IMR-90 (cell line): Measurements from ENCODE around the gene RAB40C. TPM values are rescaled to one million over a fixed set of nuclear protein-coding genes. Genes with fewer than 3 reads are reported as not detected.

Experiments
- ATAC-seq: fragments of 200-7000 bp; cut with Tn5 transposase; 2 replicates; pipeline ENCODE4 v1.9.1; 2020; ENCODE audit warnings: low read depth, mild to moderate bottlenecking, moderate library complexity
- BruUV-seq: library from RNA; stranded (reverse); fragments of 400-500 nt; replicated peaks from 2 replicates; lab custom pipeline; 2021; lab: Mats Ljungman, UMichigan
- CTCF ChIA-PET: fragments of 300-600 bp; formaldehyde crosslinking; extraction: SDS; loops from one replicate; lab custom pipeline; 2021; ENCODE audit warnings: antibody characterized with exemption; lab: Yijun Ruan, JAX
- POLR2A ChIA-PET: fragments of 300-600 bp; sonication (Branson Sonifier 250); formaldehyde crosslinking; loops from one replicate; lab custom pipeline; 2022; ENCODE audit warnings: antibody characterized with exemption; ENCODE audit not compliant: unreplicated experiment; lab: Charles Lee
- DNase-seq: peaks from one replicate; pipeline ENCODE4 v3.0.0; 2013
- H2AFZ ChIP-seq: replicated peaks from 2 replicates; pipeline ENCODE3; 2013; ENCODE audit warnings: low read length, mild to moderate bottlenecking; ENCODE audit not compliant: poor library complexity
- H2AK5ac ChIP-seq: 2 replicates; pipeline ENCODE4 v1.6.1; 2013; ENCODE audit warnings: low read depth, low read length, inconsistent platforms
- H2AK9ac ChIP-seq: replicated peaks from 2 replicates; pipeline ENCODE3; 2013; ENCODE audit warnings: mild to moderate bottlenecking, low read depth, low read length, moderate library complexity; ENCODE audit not compliant: poor library complexity
- H2BK120ac ChIP-seq: 2 replicates; pipeline ENCODE4 v1.6.1; 2013; ENCODE audit warnings: low read depth, low read length, inconsistent platforms
- H2BK15ac ChIP-seq: 3 replicates; pipeline ENCODE4 v1.6.1; 2013; ENCODE audit warnings: low read depth, low read length, inconsistent platforms
- H2BK20ac ChIP-seq: 2 replicates; pipeline ENCODE4 v1.6.1; 2013; ENCODE audit warnings: low read depth, mild to moderate bottlenecking, inconsistent platforms, low read length, moderate library complexity
- H2BK5ac ChIP-seq: 2 replicates; pipeline ENCODE4 v1.6.1; 2013; ENCODE audit warnings: mild to moderate bottlenecking, low read depth, low read length, inconsistent platforms; ENCODE audit not compliant: poor library complexity, severe bottlenecking
- H3K14ac ChIP-seq: replicated peaks from 2 replicates; pipeline ENCODE4 v1.6.1; 2013; ENCODE audit warnings: low read depth, low read length, inconsistent platforms
- H3K18ac ChIP-seq: 2 replicates; pipeline ENCODE4 v1.6.1; 2013; ENCODE audit warnings: low read depth, low read length, control low read depth
- H3K23ac ChIP-seq: 2 replicates; pipeline ENCODE4 v1.6.1; 2013; ENCODE audit warnings: low read depth, low read length, inconsistent platforms
- H3K27ac ChIP-seq: 2 replicates; pipeline ENCODE4 v1.5.1; 2013; ENCODE audit warnings: mild to moderate bottlenecking, control low read depth, low read length; ENCODE audit not compliant: insufficient read depth
- H3K27me3 ChIP-seq: 2 replicates; pipeline ENCODE4 v1.6.1; 2013; ENCODE audit warnings: low read length; ENCODE audit not compliant: control insufficient read depth, insufficient read depth
- H3K36me3 ChIP-seq: 2 replicates; pipeline ENCODE4 v1.6.1; 2013; ENCODE audit warnings: low read length, mixed read lengths; ENCODE audit not compliant: control insufficient read depth, insufficient read depth
- H3K4ac ChIP-seq: 2 replicates; pipeline ENCODE4 v1.6.1; 2013; ENCODE audit warnings: low read depth, low read length, inconsistent platforms
- H3K4me1 ChIP-seq: 2 replicates; pipeline ENCODE4 v1.6.1; 2013; ENCODE audit warnings: low read length, mixed read lengths; ENCODE audit not compliant: control insufficient read depth, insufficient read depth
- H3K4me2 ChIP-seq: 2 replicates; pipeline ENCODE4 v1.6.1; 2013; ENCODE audit warnings: low read depth, mild to moderate bottlenecking, control low read depth, low read length, moderate library complexity
- H3K4me3 ChIP-seq: 2 replicates; pipeline ENCODE4 v1.5.1; 2013; ENCODE audit warnings: low read depth, mild to moderate bottlenecking, control low read depth, low read length, moderate library complexity; ENCODE audit not compliant: insufficient read depth
- H3K56ac ChIP-seq: 2 replicates; pipeline ENCODE4 v1.6.1; 2013; ENCODE audit warnings: low read length, inconsistent platforms; ENCODE audit not compliant: insufficient read depth; ENCODE audit errors: extremely low read depth
- H3K79me1 ChIP-seq, 2 experiments: 2 replicates each; pipeline ENCODE4 v1.6.1; 2013; ENCODE audit warnings: low read length in 2 of 2, inconsistent platforms in 1 of 2, low read depth in 1 of 2
- H3K9ac ChIP-seq: 2 replicates; pipeline ENCODE4 v1.6.1; 2013; ENCODE audit warnings: low read depth, low read length, control low read depth
- H3K9me1 ChIP-seq: 2 replicates; pipeline ENCODE4 v1.6.1; 2013; ENCODE audit warnings: low read length, inconsistent platforms; ENCODE audit not compliant: insufficient read depth
- H3K9me3 ChIP-seq: 2 replicates; pipeline ENCODE4 v1.6.1; 2013; ENCODE audit warnings: low read length; ENCODE audit not compliant: control insufficient read depth, insufficient read depth
- H4K20me1 ChIP-seq: 2 replicates; pipeline ENCODE4 v1.6.1; 2013; ENCODE audit warnings: low read length, inconsistent platforms; ENCODE audit not compliant: insufficient read depth
- H4K5ac ChIP-seq: 2 replicates; pipeline ENCODE4 v1.6.1; 2013; ENCODE audit warnings: mild to moderate bottlenecking, low read depth, low read length, control low read depth
- H4K8ac ChIP-seq, 2 experiments: 2 replicates each; pipeline ENCODE4 v1.6.1; 2013; ENCODE audit warnings: low read depth in 2 of 2, low read length in 2 of 2, control low read depth in 1 of 2, inconsistent platforms in 1 of 2
- H4K91ac ChIP-seq: 2 replicates; pipeline ENCODE4 v1.6.1; 2013; ENCODE audit warnings: low read depth, low read length, inconsistent platforms; ENCODE audit not compliant: insufficient read depth
- BHLHE40 ChIP-seq: fragments of 150-350 bp; IDR thresholded peaks from 2 replicates; pipeline ENCODE4 v1.6.1; 2016; ENCODE audit warnings: mild to moderate bottlenecking, low read depth, low read length
- POLR2A ChIP-seq: IDR thresholded peaks from 2 replicates; pipeline ENCODE4 v1.6.1; 2012; ENCODE audit warnings: mild to moderate bottlenecking, low read depth, low read length
- RAD21 ChIP-seq: IDR thresholded peaks from 2 replicates; pipeline ENCODE4 v1.6.1; 2012; ENCODE audit warnings: low read length, improper control_type of control experiment
- RCOR1 ChIP-seq: IDR thresholded peaks from 2 replicates; pipeline ENCODE4 v1.6.1; 2012; ENCODE audit warnings: mild to moderate bottlenecking, low read length, improper control_type of control experiment; ENCODE audit not compliant: insufficient replicate concordance
- RFX5 ChIP-seq: IDR thresholded peaks from 2 replicates; pipeline ENCODE4 v1.8.0; 2012; ENCODE audit warnings: low read depth, mild to moderate bottlenecking, low read length, moderate library complexity
- SMC3 ChIP-seq: fragments of 150-350 bp; IDR thresholded peaks from 2 replicates; pipeline ENCODE4 v1.6.1; 2016; ENCODE audit warnings: low read depth, mild to moderate bottlenecking, antibody characterized with exemption, low read length, moderate library complexity
- WGBS, 2 experiments: methylation state at CpG; one replicate each; pipeline versions ENCODE4 v1.1.5 to v1.1.7; 2013; ENCODE audit warnings: missing lambda C conversion rate in 2 of 2; ENCODE audit not compliant: insufficient read length in 1 of 2; ENCODE audit errors: extremely low coverage in 2 of 2; 5-methylcytosine and 5-hydroxymethylcytosine counted together
- dilution Hi-C: fragments of 300-500 bp; cut with HindIII; formaldehyde crosslinking; loops from one replicate; pipeline ENCODE4 v1.14.3; 2018; ENCODE audit warnings: low sequenced_read_pairs; ENCODE audit not compliant: unreplicated experiment
- in situ Hi-C: fragments of 300-500 bp; cut with MboI; formaldehyde crosslinking; loops from 3 replicates; pipeline ENCODE4 v1.14.3; 2019; ENCODE audit warnings: low sequenced_read_pairs, inconsistent platforms, mixed read lengths
- intact Hi-C: fragments of 100-400 bp; cut with micrococcal nuclease; formaldehyde crosslinking; loops from 2 replicates; pipeline ENCODE4 v1.10.0; 2022
- polyA plus RNA-seq, 3 experiments: library from polyadenylated mRNA; depleted of rRNA; stranded (reverse); fragments of >200 nt; gene quantifications; 2 replicates each; pipeline ENCODE4 v1.2.3, GENCODE V29; 2012; ENCODE audit warnings: low replicate concordance in 1 of 3
- total RNA-seq: library from RNA; depleted of rRNA; stranded (reverse); fragments of >200 nt; gene quantifications from 2 replicates; pipeline ENCODE4 v1.2.3, GENCODE V29; 2012

RAB40C gene
- total and polyA plus RNA-seq, 2 of the 4 experiments (the other 2 are of a cell fraction) = 6.8 to 13.7 TPM

DNA sequence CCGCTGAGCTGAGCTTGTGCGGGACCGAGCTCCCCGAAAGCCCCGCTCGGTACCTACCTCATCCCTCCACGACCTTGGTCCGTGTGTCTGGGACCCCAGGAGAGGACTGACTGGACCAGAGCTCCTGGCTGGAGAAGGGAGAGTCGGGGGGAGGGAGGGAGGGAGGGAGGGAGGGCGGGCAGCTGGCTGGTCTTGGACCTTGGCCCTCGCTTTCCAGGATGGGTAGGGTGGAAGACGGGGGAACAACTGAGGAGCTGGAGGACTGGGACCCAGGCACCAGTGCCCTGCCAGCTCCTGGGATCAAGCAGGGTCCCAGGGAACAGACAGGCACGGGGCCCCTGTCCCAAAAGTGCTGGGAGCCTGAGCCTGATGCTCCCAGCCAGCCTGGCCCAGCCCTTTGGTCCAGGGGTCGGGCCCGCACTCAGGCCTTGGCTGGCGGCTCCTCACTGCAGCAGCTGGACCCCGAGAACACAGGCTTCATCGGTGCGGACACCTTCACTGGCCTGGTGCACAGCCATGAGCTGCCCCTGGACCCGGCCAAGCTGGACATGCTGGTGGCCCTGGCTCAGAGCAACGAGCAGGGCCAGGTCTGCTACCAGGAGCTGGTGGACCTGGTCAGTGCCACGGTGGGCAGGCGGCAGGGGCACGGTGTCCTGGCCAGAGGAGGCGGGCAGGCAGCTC is 86.2 kb downstream of the RAB40C start:
- Histone ChIP-seq H4K5ac (0 out of 2 replicates have a peak overlapping the region, but pooled peaks have one; percentile 11), H3K23ac (no peak overlapping the region), H2BK120ac (no peak overlapping the region), H3K9me3 (no peaks in the 10 kb centered on the region), H3K27ac (no peak overlapping the region), H2BK20ac (no peak overlapping the region), H3K27me3 (no peaks in the 10 kb centered on the region), H4K91ac (no peak overlapping the region), H3K4me1 (peaks cover 10% of the 10 kb centered on the region), H3K4me3 (peak overlapping the region; percentile 50), H2AK9ac (peak overlapping the region; percentile 78), H3K18ac (no peak overlapping the region), H3K4ac (no peak overlapping the region), H3K9me1 (peaks cover 9% of the 10 kb centered on the region; the same call in 1 of the 2 replicates), H3K36me3 (peaks cover 31% of the 10 kb centered on the region), H3K9ac (no peak overlapping the region), H4K20me1 (peaks cover 24% of the 10 kb centered on the region), H2AFZ (peak overlapping the region; percentile 89), H3K4me2 (peak overlapping the region; percentile 90), H4K8ac (no peak overlapping the region), H3K14ac (no peak overlapping the region), H2BK5ac (no peak overlapping the region), H3K79me1 (peaks cover 0 to 23% of the 10 kb centered on the region in 2 experiments; a peak in 1 of 4 replicates), H3K56ac (no peak overlapping the region), H2AK5ac (no peak overlapping the region; the same call in 1 of the 2 replicates), H2BK15ac (no peak overlapping the region)
- 86% methylated on average over 8 of the region's 25 CpGs; no CpG with 5 or more reads in 1 of the 2 experiments for WGBS, 2 experiments
- no peak for DNase-seq
- ATAC-seq = no peak
- dilution Hi-C loops (no loop called here), intact Hi-C loops (no loop called here), in situ Hi-C loops (no loop called here)
- POLR2A ChIA-PET = no interaction called here
- no TSS peak for BruUV-seq
- TF ChIP-seq RFX5 = no peak
- TF ChIP-seq SMC3 = no peak
- no peak for TF ChIP-seq RCOR1
- TF ChIP-seq BHLHE40 = no peak
- TF ChIP-seq POLR2A = no peak
- TF ChIP-seq RAD21 = no peak
- CTCF ChIA-PET = no interaction called here
